Measurements from ENCODE around the gene PTGES. TPM values are rescaled to one million over a fixed set of nuclear protein-coding genes. Genes with fewer than 3 reads are reported as not detected.

PTGES gene
- total RNA-seq, 1 donor from 2014 or later = 2.1 TPM

GRCh38 chr9:129718647-129719046 lies 34.2 kb downstream of the PTGES start:
- DNase-seq = no peak
- no peak for ATAC-seq
- H3K9me3 ChIP-seq = no peaks in the 10 kb centered on the region
- TF ChIP-seq CTCF (IDR thresholded peaks at IDR 0.05) = no peak
- intact Hi-C loops (cut with DNase I) = no loop called here
- no peaks in the 10 kb centered on the region for H3K36me3 ChIP-seq
- H3K27ac ChIP-seq = no peak overlapping the region
- H3K4me1 ChIP-seq = no peaks in the 10 kb centered on the region
- no peak overlapping the region for H3K4me3 ChIP-seq
- H3K27me3 ChIP-seq = no peaks in the 10 kb centered on the region

- no peak overlapping the region for H3K4me3 ChIP-seq
- peaks cover 3% of the 10 kb centered on the region for H3K27me3 ChIP-seq
- peaks cover 3% of the 10 kb centered on the region for H3K4me1 ChIP-seq
- no peak for TF ChIP-seq CTCF (IDR thresholded peaks at IDR 0.05)
- no peaks in the 10 kb centered on the region for H3K9me3 ChIP-seq
- no peaks in the 10 kb centered on the region for H3K36me3 ChIP-seq
- H3K27ac ChIP-seq = no peak overlapping the region
- intact Hi-C loops (cut with DNase I) = no loop called here
- ATAC-seq (no peak), DNase-seq (no peak)
Measured at GRCh38 chr9:129717991-129718390, 34.9 kb downstream of the PTGES start.

- H3K27me3 ChIP-seq = peaks cover 4% of the 10 kb centered on the region
- no peak overlapping the region for H3K27ac ChIP-seq
- H3K4me1 ChIP-seq = peaks cover 14% of the 10 kb centered on the region
- DNase-seq = no peak
- ATAC-seq = no peak
- H3K4me3 ChIP-seq = no peak overlapping the region
- no peaks in the 10 kb centered on the region for H3K36me3 ChIP-seq
- intact Hi-C loops (cut with DNase I) = no loop called here
- TF ChIP-seq CTCF (IDR thresholded peaks at IDR 0.05) = no peak
- H3K9me3 ChIP-seq = no peaks in the 10 kb centered on the region
Measured at GRCh38 chr9:129716091-129716490, 36.8 kb downstream of the PTGES start.

- Histone ChIP-seq H3K4me1 (peaks cover 14% of the 10 kb centered on the region), H3K9me3 (no peaks in the 10 kb centered on the region), H3K4me3 (no peak overlapping the region), H3K27me3 (peaks cover 4% of the 10 kb centered on the region), H3K27ac (no peak overlapping the region), H3K36me3 (no peaks in the 10 kb centered on the region)
- intact Hi-C loops (cut with DNase I) = no loop called here
- no peak for TF ChIP-seq CTCF (IDR thresholded peaks at IDR 0.05)
- ATAC-seq (no peak), DNase-seq (no peak)
Measured at GRCh38 chr9:129714511-129715061, 38.3 kb downstream of the PTGES start.

GRCh38 chr9:129713402-129713679 lies 39.5 kb downstream of the PTGES start:
- Histone ChIP-seq H3K4me3 (no peak overlapping the region), H3K27ac (no peak overlapping the region), H3K4me1 (peaks cover 14% of the 10 kb centered on the region), H3K27me3 (peaks cover 4% of the 10 kb centered on the region), H3K9me3 (no peaks in the 10 kb centered on the region), H3K36me3 (no peaks in the 10 kb centered on the region)
- TF ChIP-seq CTCF (IDR thresholded peaks at IDR 0.05) = no peak
- ATAC-seq (no peak), DNase-seq (no peak)
- intact Hi-C loops (cut with DNase I) = no loop called here
